HepG2 (cell line): ENCODE data around the gene USH2A. TPM values are rescaled to one million over a fixed set of nuclear protein-coding genes. Genes with fewer than 3 reads are reported as not detected.

Experiments
- ATAC-seq: fragments of 200-7000 bp; cut with Tn5 transposase; 3 replicates; pipeline ENCODE4 v1.9.1; 2020; ENCODE audit warnings: mild to moderate bottlenecking, moderate library complexity
- BruUV-seq: library from RNA; stranded (reverse); fragments of 400-500 nt; replicated peaks from 2 replicates; lab custom pipeline; 2021; lab: Mats Ljungman, UMichigan
- CTCF ChIA-PET: fragments of 300-600 bp; formaldehyde crosslinking; extraction: SDS; loops from one replicate; lab custom pipeline; 2021; ENCODE audit warnings: low total read pairs, inconsistent platforms, low intra/inter-chr PET ratio; lab: Yijun Ruan, JAX
- POLR2A ChIA-PET: fragments of 350-600 bp; sonication (Branson Sonifier 250); formaldehyde crosslinking; loops from one replicate; lab custom pipeline; 2020; ENCODE audit warnings: antibody characterized with exemption, inconsistent platforms; lab: Yijun Ruan, JAX
- DNase-seq: peaks from one replicate; pipeline ENCODE4 v3.0.0-alpha.2; 2015; ENCODE audit warnings: low spot score
- FAIRE-seq: peaks from 3 replicates; lab custom pipeline; 2011; peaks lifted over from hg19 to GRCh38; lab: Jason Lieb, UNC
- H2AFZ ChIP-seq: one replicate; pipeline ENCODE4 v1.6.1; 2011; ENCODE audit warnings: low read length, inconsistent platforms
- H3K27ac ChIP-seq: fragments of 300-600 bp; 3 replicates; pipeline ENCODE4 v1.8.0; 2011; ENCODE audit warnings: mixed run types, mild to moderate bottlenecking, mixed read lengths, low read length, inconsistent platforms; ENCODE audit not compliant: insufficient read depth; ENCODE audit errors: extremely low read length
- H3K27me3 ChIP-seq, 2 experiments: fragments of 200-600 bp in 1 of 2; 2 replicates in 1 of 2; 3 replicates in 1 of 2; pipeline versions ENCODE4 v1.6.0 to v1.8.0; 2011; ENCODE audit warnings: low read length in 2 of 2, mild to moderate bottlenecking in 2 of 2, moderate library complexity in 2 of 2, inconsistent platforms in 1 of 2; ENCODE audit not compliant: insufficient read depth in 2 of 2, control insufficient read depth in 1 of 2
- H3K36me3 ChIP-seq, 2 experiments: fragments of 200-600 bp in 1 of 2; replicated peaks in 1 of 2; 2 replicates in 1 of 2; 3 replicates in 1 of 2; pipeline versions ENCODE4 v1.5.1 to v1.8.0; 2011; ENCODE audit warnings: low read length in 2 of 2, inconsistent platforms in 1 of 2; ENCODE audit not compliant: insufficient read depth in 2 of 2, control insufficient read depth in 1 of 2
- H3K4me1 ChIP-seq: 2 replicates; pipeline ENCODE4 v1.5.1; 2012; ENCODE audit warnings: low read length, inconsistent platforms; ENCODE audit not compliant: insufficient read depth
- H3K4me2 ChIP-seq: 2 replicates; pipeline ENCODE4 v1.6.0; 2011; ENCODE audit warnings: low read depth, low read length, inconsistent platforms
- H3K4me3 ChIP-seq, 3 experiments: fragments of 200-600 bp in 1 of 3; sonication (generic), shearing (Covaris generic) in 1 of 3; replicated peaks in 1 of 3; 2 replicates each; pipeline ENCODE4 v1.5.1; 2011 to 2016; ENCODE audit warnings: low read length in 3 of 3, inconsistent platforms in 2 of 3, low read depth in 2 of 3, mild to moderate bottlenecking in 2 of 3, control low read depth in 1 of 3, mixed read lengths in 1 of 3; ENCODE audit not compliant: insufficient read depth in 1 of 3
- H3K79me2 ChIP-seq: one replicate; pipeline ENCODE4 v1.6.1; 2011; ENCODE audit warnings: low read length, inconsistent platforms; ENCODE audit not compliant: insufficient read depth
- H3K9ac ChIP-seq: 2 replicates; pipeline ENCODE4 v1.6.0; 2011; ENCODE audit warnings: mild to moderate bottlenecking, low read depth, low read length, inconsistent platforms; ENCODE audit not compliant: insufficient read depth
- H3K9me3 ChIP-seq: 2 replicates; pipeline ENCODE4 v1.5.1; 2012; ENCODE audit warnings: mild to moderate bottlenecking, low read length
- H4K20me1 ChIP-seq: 2 replicates; pipeline ENCODE4 v1.6.0; 2011; ENCODE audit warnings: inconsistent platforms, mild to moderate bottlenecking, low read length, moderate library complexity; ENCODE audit not compliant: insufficient read depth
- ASH2L ChIP-seq: fragments of 300-600, 200-600 bp; sonication (generic); IDR thresholded peaks from 2 replicates; pipeline ENCODE4 v1.7.0; 2017; ENCODE audit warnings: low read depth, mild to moderate bottlenecking, moderate library complexity, mixed read lengths, low read length; ENCODE audit not compliant: insufficient read length
- ATF1 ChIP-seq: IDR thresholded peaks from 2 replicates; pipeline ENCODE4 v1.6.1; 2016; ENCODE audit warnings: mild to moderate bottlenecking, control low read depth
- CCDC6 ChIP-seq: sonication (generic); formaldehyde crosslinking; IDR thresholded peaks from 2 replicates; pipeline ENCODE4 v1.8.1; 2022; ENCODE audit warnings: mild to moderate bottlenecking, missing genetic modification reagents, moderate library complexity
- HHEX ChIP-seq: IDR thresholded peaks from 2 replicates; pipeline ENCODE4 v1.6.1; 2016; ENCODE audit warnings: control low read depth
- MED8 ChIP-seq: sonication (generic); formaldehyde crosslinking; IDR thresholded peaks from 2 replicates; pipeline ENCODE4 v1.8.1; 2023; ENCODE audit warnings: mild to moderate bottlenecking, missing genetic modification reagents; ENCODE audit not compliant: insufficient replicate concordance
- WGBS: methylation state at CpG from one replicate; pipeline ENCODE4 v1.1.6; 2017; ENCODE audit warnings: low lambda C conversion rate; 5-methylcytosine and 5-hydroxymethylcytosine counted together
- in situ Hi-C: cut with HindIII; loops from 2 replicates; pipeline ENCODE4 v1.10.0; 2017; ENCODE audit warnings: low pct_unique_long_range_greater_than_20kb; ENCODE audit not compliant: extremely low pct_ligation_motif_present
- intact Hi-C: fragments of 100-400 bp; cut with micrococcal nuclease; formaldehyde crosslinking; loops from one replicate; pipeline ENCODE4 v1.10.0; 2022; ENCODE audit not compliant: unreplicated experiment
- polyA plus RNA-seq, 8 experiments: library from polyadenylated mRNA; depleted of rRNA in 3 of 8; stranded (reverse) in 7 of 8; unstranded in 1 of 8; fragments of >200 nt; fragmentation: Illumina TruSeq in 4 of 8; extraction: Trizol in 4 of 8; gene quantifications; 2 replicates each; pipeline versions ENCODE4 v1.2.1 to v1.2.3, GENCODE V29; 2011 to 2016; ENCODE audit warnings: low read depth in 4 of 8, missing spikeins in 1 of 8, mixed read lengths in 1 of 8; ENCODE audit not compliant: insufficient read depth in 1 of 8
- total RNA-seq, 5 experiments: library from RNA; depleted of rRNA; stranded (reverse); fragments of >200 nt; fragmentation: Illumina TruSeq; extraction: Trizol; gene quantifications; 2 replicates each; pipeline ENCODE4 v1.2.3, GENCODE V29; 2016; ENCODE audit warnings: low read depth in 1 of 5
- TF ChIP-seq, protein P1 (sequence below): sonication (generic); formaldehyde crosslinking; IDR thresholded peaks from 2 replicates; pipeline ENCODE4 v1.5.0; 2020; ENCODE audit warnings: mild to moderate bottlenecking, missing genetic modification reagents
- TF ChIP-seq, protein P2 (sequence below): sonication (generic); formaldehyde crosslinking; IDR thresholded peaks from 2 replicates; pipeline ENCODE4 v1.4.0; 2020; ENCODE audit warnings: mild to moderate bottlenecking, missing genetic modification reagents
- TF ChIP-seq, protein P3 (sequence below): IDR thresholded peaks from 2 replicates; pipeline ENCODE4 v1.6.1; 2012; ENCODE audit warnings: low read depth, low read length, improper control_type of control experiment

Gene USH2A
- total and polyA plus RNA-seq, 2 of the 13 experiments (the other 11 are each of a cell fraction or from before 2014, with no cell fraction given): 0.02 TPM; not detected in 1

DNA sequence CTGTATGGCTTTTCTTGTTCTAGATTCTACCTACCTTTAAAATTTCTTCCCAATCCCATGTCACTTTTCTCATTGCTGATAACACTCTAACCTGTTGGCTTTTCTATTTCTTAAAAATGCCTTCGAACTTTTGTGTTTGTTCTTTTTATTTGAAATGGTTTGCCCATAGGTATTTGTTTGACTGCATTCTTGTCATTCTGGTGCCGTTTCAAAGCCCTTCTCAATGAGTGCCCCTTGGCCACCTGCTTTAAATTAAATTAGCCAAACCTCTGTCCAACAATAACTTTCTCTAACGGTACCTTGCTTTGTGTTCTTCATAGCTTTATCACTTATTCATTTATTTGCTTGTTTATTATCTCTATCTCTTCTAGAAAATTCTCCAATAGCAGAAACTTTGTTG is 817.2 kb downstream of the USH2A start:
- in situ Hi-C loops: no loop called here
- intact Hi-C loops: loop anchor here (1.0 to 5.0 kb wide), 2 partner anchors 79 to 978 kb away; no protein-coding TSS in a partner anchor
- no peak overlapping the region for H3K27ac ChIP-seq

DNA sequence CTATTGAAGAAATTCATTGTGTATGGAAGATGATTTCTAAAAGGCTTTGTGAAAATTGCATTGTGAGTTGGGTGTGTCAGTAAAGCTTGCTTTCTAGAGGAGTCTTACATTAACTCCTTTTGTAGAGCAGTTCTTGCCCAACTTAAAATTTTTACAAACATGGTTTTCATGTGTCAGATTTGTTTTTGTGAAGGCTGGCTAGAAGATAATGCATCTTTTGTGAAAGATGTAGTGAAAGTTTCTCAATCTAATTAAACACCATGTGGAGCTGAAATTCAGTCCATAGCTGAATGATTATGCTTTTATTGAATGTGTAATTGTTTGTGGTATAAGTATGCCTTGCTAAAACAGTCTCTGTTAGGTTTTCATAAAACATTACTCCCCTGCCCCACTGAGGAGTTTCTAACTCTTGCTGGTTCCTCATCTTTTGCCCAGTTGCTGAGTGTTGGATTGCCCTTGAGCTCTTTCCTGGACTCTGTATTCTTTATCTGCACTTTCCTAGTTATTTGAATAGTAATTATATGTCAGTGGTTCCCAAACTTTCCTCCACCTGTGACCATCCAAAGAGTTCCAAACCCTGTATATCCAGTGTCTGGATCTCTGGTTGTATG is 818.1 kb downstream of the USH2A start:
- Histone ChIP-seq H3K27ac (no peak overlapping the region), H4K20me1 (0 out of 2 replicates have a peak, but pooled peaks cover 3% of the 10 kb centered on the region), H3K27me3 (no peaks in the 10 kb centered on the region), H3K4me1 (peaks cover 28% of the 10 kb centered on the region), H3K36me3 (peaks cover 3 to 37% of the 10 kb centered on the region in 2 experiments), H3K79me2 (no peaks in the 10 kb centered on the region), H3K4me2 (no peak overlapping the region), H3K9me3 (no peaks in the 10 kb centered on the region), H3K4me3 (no peak overlapping the region), H2AFZ (no peak overlapping the region), H3K9ac (no peak overlapping the region)
- CTCF ChIA-PET: no interaction called here
- BruUV-seq: no TSS peak
- FAIRE-seq (no peak), DNase-seq (no peak), ATAC-seq (peak; percentile 56; the same call in 2 of the 3 replicates)
- in situ Hi-C loops (no loop called here), intact Hi-C loops (loop anchor here (2.0 to 5.0 kb wide), 2 partner anchors 36 to 78 kb away; no protein-coding TSS in a partner anchor)
- POLR2A ChIA-PET: no interaction called here
- TF ChIP-seq CCDC6 (CRISPR knock-in tag) (no peak), HHEX (CRISPR knock-in tag) (no peak), ASH2L (no peak)
- TF ChIP-seq, protein P1, sequence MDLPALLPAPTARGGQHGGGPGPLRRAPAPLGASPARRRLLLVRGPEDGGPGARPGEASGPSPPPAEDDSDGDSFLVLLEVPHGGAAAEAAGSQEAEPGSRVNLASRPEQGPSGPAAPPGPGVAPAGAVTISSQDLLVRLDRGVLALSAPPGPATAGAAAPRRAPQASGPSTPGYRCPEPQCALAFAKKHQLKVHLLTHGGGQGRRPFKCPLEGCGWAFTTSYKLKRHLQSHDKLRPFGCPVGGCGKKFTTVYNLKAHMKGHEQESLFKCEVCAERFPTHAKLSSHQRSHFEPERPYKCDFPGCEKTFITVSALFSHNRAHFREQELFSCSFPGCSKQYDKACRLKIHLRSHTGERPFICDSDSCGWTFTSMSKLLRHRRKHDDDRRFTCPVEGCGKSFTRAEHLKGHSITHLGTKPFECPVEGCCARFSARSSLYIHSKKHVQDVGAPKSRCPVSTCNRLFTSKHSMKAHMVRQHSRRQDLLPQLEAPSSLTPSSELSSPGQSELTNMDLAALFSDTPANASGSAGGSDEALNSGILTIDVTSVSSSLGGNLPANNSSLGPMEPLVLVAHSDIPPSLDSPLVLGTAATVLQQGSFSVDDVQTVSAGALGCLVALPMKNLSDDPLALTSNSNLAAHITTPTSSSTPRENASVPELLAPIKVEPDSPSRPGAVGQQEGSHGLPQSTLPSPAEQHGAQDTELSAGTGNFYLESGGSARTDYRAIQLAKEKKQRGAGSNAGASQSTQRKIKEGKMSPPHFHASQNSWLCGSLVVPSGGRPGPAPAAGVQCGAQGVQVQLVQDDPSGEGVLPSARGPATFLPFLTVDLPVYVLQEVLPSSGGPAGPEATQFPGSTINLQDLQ (CRISPR knock-in tag): no peak
- TF ChIP-seq, protein P2, sequence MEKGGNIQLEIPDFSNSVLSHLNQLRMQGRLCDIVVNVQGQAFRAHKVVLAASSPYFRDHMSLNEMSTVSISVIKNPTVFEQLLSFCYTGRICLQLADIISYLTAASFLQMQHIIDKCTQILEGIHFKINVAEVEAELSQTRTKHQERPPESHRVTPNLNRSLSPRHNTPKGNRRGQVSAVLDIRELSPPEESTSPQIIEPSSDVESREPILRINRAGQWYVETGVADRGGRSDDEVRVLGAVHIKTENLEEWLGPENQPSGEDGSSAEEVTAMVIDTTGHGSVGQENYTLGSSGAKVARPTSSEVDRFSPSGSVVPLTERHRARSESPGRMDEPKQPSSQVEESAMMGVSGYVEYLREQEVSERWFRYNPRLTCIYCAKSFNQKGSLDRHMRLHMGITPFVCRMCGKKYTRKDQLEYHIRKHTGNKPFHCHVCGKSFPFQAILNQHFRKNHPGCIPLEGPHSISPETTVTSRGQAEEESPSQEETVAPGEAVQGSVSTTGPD: no peak

More for the DNA sequence above, 817.2 kb downstream of the USH2A start:
- POLR2A ChIA-PET: no interaction called here
- TF ChIP-seq MED8 (no peak), ATF1 (CRISPR knock-in tag) (0 out of 2 replicates have a peak, but pooled peaks have one; percentile 15)
- TF ChIP-seq, protein P3, sequence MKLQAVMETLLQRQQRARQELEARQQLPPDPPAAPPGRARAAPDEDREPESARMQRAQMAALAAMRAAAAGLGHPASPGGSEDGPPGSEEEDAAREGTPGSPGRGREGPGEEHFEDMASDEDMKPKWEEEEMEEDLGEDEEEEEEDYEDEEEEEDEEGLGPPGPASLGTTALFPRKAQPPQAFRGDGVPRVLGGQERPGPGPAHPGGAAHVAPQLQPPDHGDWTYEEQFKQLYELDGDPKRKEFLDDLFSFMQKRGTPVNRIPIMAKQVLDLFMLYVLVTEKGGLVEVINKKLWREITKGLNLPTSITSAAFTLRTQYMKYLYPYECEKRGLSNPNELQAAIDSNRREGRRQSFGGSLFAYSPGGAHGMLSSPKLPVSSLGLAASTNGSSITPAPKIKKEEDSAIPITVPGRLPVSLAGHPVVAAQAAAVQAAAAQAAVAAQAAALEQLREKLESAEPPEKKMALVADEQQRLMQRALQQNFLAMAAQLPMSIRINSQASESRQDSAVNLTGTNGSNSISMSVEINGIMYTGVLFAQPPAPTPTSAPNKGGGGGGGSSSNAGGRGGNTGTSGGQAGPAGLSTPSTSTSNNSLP: 0 out of 2 replicates have a peak, but pooled peaks have one; percentile 1
- no peaks in the 10 kb centered on the region for H3K9me3 ChIP-seq
- FAIRE-seq (no peak), DNase-seq (no peak), ATAC-seq (peak; percentile 56; the same call in 2 of the 3 replicates)
- H3K27me3 ChIP-seq: no peaks in the 10 kb centered on the region
- H4K20me1 ChIP-seq: 0 out of 2 replicates have a peak, but pooled peaks cover 3% of the 10 kb centered on the region
- H3K9ac ChIP-seq: no peak overlapping the region
- 13% methylated on average over 3 of the region's 3 CpGs for WGBS
- CTCF ChIA-PET: no interaction called here
- no peak overlapping the region for H3K4me3 ChIP-seq
- H3K4me1 ChIP-seq: peaks cover 26% of the 10 kb centered on the region
- no TSS peak for BruUV-seq
- peaks cover 3 to 29% of the 10 kb centered on the region in 2 experiments for H3K36me3 ChIP-seq
- no peak overlapping the region for H2AFZ ChIP-seq
- no peak overlapping the region; the same call in 1 of the 2 replicates for H3K4me2 ChIP-seq
- H3K79me2 ChIP-seq: no peaks in the 10 kb centered on the region
